GM19455 (cell line): ENCODE measurements around the gene RHBDL1.

Source experiments
- ATAC-seq: cut with Tn5 transposase; IDR thresholded peaks from one replicate; pipeline ENCODE4 v1.9.1; 2021; ENCODE audit not compliant: unreplicated experiment

The RHBDL1 gene

DNA sequence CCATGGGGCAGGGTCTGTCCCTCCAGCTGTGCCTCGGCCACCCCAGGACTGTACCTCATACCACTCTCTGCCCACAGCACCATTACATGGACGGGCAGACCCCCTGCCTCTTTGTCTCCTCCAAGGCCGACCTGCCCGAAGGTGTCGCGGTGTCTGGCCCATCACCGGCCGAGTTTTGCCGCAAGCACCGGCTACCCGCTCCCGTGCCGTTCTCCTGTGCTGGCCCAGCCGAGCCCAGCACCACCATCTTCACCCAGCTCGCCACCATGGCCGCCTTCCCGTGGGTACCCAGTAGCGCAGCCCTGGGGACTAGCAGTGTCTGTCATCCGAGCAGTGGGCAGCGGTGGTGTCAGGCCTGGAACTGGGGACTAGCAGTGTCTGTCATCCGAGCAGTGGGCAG is 2.6 kb upstream of the RHBDL1 start:
- no peak for ATAC-seq

DNA sequence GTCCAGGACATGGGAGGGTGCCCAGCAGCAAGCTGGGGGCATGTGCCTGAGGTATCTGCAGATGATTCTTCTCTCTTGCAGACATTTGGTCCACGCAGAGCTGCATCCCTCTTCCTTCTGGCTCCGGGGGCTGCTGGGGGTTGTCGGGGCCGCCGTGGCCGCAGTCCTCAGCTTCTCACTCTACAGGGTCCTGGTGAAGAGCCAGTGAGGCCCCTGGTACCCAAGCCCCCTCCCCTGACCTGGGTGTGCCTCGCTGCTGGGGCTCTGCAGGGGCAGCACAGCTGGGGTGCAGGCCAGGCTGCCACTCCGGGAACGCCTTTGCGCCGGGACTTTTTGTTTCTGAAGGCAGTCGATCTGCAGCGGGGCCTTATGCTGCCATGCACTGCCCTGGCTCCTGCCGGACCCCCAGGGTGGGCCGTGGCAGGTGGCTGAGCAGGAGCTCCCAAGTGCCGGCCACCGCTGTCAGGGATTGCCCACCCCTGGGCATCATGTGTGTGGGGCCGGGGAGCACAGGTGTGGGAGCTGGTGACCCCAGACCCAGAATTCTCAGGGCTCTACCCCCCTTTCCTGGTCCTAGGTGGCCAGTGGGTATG is 2.0 kb upstream of the RHBDL1 start:
- no peak for ATAC-seq

DNA sequence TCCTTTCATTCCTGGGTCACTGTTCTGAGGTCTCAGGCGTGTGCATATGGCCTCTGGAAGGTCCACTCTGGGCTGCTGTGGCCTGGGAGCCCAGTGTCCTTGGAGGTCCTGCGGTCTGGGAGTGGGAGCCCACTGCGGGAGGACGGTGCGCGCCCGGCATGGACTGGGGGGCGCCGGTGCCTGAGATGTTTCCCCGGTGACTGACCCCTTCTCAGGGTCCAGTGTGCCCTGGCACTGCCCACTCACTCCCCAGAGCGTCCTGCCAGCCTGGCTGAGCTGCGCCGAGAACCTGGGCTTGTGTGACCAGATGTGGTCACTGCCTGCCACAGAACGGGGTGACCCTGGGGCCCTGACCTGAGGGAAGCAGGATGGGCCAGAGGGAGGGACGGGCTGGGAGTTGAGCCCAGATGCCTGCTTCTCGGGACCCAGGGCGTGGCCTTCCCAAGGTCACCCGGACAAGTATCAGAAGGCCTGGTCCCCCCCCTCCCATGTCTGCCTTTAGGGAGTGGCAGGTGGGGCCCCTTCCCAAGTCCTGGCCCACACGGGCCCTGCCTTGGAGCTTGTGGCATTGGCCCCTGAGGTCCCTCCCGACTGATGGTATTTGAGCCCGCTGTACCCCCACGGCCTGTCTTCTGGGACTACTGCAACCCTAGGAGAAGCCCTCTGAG is 1.1 kb upstream of the RHBDL1 start:
- ATAC-seq = no peak

DNA sequence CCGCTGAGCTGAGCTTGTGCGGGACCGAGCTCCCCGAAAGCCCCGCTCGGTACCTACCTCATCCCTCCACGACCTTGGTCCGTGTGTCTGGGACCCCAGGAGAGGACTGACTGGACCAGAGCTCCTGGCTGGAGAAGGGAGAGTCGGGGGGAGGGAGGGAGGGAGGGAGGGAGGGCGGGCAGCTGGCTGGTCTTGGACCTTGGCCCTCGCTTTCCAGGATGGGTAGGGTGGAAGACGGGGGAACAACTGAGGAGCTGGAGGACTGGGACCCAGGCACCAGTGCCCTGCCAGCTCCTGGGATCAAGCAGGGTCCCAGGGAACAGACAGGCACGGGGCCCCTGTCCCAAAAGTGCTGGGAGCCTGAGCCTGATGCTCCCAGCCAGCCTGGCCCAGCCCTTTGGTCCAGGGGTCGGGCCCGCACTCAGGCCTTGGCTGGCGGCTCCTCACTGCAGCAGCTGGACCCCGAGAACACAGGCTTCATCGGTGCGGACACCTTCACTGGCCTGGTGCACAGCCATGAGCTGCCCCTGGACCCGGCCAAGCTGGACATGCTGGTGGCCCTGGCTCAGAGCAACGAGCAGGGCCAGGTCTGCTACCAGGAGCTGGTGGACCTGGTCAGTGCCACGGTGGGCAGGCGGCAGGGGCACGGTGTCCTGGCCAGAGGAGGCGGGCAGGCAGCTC is 553 bp downstream of the RHBDL1 start:
- no peak for ATAC-seq

DNA sequence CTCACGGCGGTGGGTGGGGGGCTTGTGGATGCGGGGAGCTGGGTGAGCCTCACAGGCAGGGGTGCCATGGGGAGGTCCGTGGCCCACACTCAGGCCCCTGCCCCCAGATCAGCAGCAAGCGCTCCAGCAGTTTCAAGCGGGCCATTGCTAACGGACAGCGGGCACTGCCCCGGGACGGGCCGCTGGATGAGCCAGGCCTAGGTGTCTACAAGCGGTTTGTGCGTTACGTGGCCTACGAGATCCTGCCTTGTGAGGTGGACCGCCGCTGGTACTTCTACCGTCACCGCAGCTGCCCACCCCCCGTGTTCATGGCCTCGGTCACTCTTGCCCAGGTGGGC is 1.1 kb downstream of the RHBDL1 start:
- no peak for ATAC-seq

DNA sequence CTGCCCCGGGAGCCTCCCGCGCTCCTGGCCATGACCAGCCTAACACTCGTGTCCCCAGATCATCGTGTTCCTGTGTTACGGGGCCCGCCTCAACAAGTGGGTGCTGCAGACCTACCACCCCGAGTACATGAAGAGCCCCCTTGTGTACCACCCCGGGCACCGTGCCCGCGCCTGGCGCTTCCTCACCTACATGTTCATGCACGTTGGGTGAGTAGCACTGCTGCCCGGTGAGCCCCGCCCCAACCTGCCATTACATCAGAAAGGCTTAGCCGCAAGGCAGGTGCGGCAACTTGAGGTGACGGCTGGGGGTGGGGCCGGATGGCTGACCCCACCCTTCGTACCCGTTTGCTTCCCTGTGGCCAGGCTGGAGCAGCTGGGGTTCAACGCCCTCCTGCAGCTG is 1.4 kb downstream of the RHBDL1 start:
- no peak for ATAC-seq

DNA sequence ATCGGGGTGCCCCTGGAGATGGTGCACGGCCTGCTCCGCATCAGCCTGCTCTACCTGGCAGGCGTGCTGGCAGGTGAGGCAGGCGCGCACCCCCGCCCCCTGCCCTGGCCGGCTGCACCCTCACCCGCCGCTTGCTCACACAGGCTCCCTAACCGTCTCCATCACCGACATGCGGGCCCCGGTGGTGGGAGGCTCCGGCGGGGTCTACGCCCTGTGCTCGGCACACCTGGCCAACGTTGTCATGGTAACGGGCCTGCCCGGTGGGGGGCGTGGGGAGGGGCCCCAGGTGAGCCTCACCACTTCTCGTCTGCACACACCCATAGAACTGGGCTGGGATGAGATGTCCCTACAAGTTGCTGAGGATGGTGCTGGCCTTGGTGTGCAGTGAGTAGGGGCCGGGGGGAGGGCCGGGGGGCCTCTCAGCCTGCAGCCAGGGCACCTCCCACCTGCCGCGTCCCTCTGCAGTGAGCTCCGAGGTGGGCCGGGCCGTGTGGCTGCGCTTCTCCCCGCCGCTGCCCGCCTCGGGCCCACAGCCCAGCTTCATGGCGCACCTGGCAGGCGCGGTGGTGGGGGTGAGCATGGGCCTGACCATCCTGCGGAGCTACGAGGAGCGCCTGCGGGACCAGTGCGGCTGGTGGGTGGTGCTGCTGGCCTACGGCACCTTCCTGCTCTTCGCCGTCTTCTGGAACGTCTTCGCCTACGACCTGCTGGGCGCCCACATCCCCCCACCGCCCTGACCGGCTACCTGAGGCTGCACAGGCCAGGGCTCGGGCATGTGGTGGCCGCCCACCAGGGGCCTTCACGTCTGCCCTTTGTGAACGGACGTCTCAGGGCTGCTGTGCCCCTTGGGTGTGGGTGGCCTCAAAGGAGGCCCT is 2.1 kb downstream of the RHBDL1 start:
- no peak for ATAC-seq

DNA sequence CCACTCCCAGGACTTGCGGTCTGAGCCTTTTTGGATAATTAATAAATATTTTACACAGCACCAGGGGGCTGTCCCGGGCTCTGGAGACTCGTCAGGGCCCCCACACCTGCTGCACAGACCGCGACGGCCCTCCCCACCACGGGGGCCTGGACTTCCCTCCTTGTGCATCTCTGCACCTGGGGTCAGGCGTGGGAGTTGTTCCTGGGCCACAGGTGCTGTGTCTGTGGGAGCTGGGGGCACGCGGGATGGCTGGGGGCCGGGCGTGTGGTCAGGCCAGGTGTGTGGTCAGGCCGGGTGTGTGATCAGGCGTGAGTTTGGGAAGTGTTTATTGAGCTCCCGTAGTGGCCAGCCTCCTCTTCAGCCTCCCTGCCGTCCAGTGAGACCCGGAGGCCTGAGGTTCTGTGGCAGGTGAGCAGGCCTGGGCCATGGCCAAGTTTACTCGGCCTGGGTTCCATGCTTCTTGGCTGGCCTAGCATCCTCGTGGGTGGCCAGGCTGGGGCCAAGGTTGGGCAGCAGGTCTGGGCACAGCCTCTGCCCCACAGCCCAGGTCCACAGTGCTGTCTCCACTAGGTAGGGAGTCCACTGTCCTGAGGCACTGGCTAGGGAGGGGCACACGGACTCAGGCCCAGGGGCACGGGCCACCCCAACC is 2.9 kb downstream of the RHBDL1 start:
- no peak for ATAC-seq

DNA sequence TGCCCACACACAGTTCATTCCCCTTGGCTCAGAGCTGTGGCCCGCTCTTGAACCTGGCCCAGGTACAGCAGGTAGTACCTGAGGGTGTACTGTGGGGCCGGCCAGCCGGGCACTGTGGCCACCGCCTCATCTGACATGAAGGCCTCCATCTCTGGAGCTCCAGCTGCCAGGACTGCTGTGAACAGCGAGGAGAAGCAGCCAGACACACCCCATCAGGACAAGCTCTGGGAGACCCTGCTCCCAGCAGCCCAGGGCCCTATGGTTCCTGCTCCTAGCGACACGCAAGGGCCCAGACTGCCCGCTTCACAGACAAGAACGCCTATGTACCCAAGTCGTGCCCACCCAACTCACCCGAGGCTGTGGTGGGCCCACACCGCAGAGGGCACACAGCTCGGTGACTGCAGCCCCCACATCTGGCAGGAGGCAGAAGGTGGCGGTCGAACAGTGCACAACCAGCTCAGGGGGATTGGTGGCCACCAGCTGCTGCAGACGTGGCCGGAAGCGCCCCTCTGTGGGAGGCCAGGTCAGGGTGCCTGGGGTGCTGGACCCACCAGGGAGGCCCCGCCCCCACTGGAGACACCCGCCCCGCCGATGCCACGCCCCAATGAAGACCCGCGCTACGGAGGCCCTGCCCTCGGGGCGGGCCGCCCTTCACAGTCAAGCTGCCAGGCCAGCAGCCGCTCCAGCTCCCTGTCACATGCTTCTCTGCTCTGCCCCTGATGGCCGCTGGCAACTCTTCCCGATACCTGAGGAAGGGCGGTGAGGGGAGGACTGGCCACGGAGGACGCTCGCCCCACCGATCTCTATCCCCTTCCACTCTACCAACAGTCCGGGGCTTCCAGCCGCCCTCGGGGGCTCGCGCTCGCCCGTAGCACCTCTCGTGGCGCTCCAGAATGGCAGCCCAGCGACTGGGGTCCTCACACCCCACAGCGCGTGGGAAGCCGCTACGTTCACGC is 3.7 kb downstream of the RHBDL1 start:
- ATAC-seq = no peak

DNA sequence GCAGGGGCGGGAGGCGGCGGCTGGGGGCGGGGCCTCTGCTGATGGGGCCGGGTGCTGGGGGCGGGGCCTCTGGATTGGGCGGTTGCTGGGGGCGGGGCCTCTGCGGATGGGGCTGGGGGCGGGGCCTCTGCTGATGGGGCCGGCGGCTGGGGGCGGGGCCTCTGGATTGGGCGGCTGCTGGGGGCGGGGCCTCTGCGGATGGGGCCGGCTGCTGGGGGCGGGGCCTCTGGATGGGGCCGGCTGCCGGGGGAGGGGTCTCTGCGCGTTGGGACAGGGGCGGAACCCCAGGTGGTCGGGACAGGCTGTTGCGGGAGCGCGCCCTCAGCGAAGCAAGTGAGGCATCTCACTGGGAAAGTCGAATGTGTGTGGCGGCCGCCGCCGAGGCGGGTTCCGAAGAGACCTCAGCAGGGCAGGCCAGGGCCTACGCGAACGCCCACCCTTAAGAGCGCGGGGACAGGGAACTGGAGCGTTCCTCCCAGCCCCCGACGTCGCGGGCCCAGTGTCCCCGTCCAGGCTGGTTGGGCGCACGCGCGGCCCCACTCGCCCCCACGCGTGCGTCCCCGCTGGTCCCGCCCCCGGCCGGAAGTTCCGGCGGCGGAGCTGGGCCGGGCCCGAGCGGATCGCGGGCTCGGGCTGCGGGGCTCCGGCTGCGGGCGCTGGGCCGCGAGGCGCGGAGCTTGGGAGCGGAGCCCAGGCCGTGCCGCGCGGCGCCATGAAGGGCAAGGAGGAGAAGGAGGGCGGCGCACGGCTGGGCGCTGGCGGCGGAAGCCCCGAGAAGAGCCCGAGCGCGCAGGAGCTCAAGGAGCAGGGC is 4.5 kb downstream of the RHBDL1 start, which contains the start of gene STUB1:
Gene STUB1, plus strand, starts transcription at position 597 of the 811 bp plus-strand sequence. Its CDS starts 116 bp downstream, at position 713.
- no peak for ATAC-seq

DNA sequence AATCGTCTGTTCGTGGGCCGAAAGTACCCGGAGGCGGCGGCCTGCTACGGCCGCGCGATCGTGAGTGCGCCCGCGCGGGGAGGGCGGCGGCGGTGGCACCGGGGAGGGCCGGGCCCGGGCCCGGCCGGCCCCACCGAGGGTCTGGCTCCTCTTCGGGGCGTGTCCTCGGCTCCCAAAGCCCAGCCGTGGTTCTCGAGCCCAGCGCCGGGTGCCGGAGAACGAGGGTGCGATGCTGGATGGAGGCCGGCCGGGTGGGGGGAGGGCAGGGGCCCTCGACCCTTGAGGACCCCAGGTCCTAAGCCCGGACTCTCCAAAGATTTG is 5.1 kb downstream of the RHBDL1 start:
- no peak for ATAC-seq

DNA sequence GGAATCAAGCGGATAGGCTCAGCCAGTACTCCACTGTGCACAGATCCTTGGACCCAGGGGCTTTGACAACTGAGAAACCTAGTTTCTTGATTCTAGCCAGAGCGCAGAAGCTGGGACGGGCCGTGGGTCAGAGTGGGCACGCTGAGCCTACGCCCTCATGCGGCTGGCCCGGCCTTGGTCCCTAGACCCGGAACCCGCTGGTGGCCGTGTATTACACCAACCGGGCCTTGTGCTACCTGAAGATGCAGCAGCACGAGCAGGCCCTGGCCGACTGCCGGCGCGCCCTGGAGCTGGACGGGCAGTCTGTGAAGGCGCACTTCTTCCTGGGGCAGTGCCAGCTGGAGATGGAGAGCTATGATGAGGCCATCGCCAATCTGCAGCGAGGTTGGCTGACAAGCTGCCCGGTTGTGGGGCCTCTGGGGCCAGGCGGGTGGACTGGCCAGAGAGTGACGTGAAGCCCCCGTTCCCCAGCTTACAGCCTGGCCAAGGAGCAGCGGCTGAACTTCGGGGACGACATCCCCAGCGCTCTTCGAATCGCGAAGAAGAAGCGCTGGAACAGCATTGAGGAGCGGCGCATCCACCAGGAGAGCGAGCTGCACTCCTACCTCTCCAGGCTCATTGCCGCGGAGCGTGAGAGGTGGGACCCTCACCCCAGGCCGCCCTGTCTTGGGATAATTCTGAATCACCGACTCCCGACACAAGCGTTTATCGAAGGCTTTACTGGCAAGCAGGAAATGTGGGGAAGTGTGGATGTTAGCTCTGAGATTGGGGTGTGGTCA is 5.7 kb downstream of the RHBDL1 start:
- no peak for ATAC-seq

DNA sequence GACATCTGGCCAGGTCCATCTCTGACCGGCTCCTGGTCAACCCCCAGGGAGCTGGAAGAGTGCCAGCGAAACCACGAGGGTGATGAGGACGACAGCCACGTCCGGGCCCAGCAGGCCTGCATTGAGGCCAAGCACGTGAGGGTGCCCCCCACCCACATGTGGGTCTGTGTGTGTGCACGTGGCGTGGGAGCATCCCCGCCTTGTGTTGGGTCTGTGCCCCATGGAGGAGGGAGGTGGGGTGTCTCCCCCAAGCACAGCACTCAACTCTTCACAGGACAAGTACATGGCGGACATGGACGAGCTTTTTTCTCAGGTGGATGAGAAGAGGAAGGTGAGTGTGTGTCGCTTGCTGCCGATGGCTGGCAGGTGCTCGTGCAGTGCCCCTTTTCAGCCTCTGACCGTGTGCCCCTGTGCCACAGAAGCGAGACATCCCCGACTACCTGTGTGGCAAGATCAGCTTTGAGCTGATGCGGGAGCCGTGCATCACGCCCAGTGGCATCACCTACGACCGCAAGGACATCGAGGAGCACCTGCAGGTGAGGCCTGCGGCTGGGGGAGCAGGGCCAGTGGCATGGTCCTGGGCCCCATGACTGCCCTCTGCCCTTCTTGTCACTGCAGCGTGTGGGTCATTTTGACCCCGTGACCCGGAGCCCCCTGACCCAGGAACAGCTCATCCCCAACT is 6.4 kb downstream of the RHBDL1 start:
- no peak for ATAC-seq

DNA sequence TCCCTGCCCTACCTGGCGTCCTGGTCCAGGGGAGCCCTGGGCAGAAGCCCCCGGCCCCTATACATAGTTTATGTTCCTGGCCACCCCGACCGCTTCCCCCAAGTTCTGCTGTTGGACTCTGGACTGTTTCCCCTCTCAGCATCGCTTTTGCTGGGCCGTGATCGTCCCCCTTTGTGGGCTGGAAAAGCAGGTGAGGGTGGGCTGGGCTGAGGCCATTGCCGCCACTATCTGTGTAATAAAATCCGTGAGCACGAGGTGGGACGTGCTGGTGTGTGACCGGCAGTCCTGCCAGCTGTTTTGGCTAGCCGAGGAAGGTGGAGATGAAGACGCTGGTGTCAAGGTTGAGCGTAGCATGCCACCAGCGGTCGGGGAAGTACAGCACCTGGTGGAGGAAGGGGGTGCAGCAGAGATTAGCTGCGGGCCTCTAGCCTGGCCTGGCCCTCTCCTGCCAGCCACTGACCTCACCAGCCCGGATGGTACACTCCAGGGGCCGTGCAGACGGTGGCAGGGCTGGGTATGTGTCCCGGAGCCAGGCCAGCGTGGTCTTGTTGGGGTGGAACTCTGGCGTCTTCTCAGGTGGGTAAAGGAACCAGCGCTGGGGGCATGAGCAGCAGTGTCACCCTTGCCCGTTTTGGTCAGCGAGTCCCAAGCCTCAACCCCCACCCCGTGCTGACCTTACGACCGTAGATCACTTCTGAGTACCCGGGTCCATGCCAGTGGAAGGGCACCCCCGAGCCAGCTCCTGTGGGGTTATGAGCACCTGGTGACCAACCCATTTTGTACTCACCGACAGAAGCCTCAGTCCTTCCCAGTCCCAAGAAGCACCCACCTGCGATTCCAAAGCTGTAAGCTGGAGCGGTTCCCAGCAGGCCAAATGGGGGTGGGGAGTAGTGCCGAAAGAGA is 7.3 kb downstream of the RHBDL1 start:
- no peak for ATAC-seq

DNA sequence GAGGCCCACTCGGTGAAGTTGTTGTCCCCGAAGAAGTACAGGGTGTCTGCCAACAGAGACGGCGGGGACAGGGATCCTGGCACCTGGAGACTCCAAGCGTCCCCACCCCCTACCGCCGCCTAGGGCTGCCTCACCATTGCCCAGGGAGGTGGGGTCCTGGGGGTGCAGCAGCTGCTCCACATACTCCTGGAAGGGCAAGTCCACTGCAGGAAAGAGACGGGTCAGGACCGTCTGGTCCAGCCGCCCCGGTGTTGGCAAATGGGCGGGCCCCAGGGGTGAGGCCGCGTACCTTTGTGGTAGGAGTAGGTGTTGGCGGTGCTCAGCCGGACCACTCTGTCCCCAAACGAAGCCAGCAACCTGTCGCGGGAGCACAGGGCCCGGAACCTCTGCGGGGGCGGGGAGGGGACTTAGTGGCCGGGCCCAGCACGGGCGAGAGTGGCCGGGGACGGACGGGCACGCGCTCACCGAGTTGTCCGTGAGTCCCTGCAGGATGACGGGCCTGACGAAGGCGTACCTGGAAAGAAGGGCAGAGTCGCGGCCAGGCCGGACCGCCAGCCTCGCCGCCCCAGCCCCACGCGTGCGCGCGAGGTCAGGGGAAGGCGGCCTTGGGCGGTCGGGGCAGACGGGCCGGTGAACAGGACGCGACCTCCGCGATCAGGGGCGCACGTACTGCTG is 8.1 kb downstream of the RHBDL1 start:
- ATAC-seq = no peak

DNA sequence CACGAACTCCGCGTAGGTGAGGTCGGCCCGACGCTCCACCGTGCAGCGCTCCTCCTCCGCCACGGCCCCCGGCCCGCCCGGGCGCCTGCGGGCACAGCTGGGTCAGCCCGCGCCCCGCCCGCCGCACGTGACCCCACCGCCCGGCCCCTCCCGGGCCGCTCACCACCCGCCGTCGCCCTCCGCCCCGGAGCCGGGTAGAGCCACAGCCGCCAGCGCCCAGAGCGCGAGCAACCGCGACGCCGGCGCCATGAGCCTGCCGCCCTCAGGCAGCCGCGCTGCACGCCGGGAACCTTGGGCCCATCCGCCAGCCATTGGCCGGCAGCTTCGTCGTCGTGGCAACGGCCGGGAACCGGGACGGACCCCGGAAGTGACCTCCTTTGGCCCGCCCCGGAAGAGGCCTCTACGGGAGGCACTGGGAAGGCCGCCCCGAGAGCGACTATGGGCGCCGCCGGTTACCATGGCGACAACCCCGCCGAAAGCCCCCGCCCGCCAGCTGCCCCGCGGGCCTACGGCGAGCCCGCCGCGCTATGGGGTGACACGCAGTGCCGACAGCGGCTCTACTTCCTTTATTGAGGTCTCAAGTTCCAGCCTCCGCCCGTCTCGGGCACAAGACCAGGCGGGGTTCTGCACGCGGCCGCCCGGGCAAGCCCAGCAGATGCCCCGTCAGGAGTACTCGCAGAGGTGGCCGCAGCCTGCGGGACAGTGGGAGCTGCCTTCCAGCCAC is 8.8 kb downstream of the RHBDL1 start, which contains the start of gene JMJD8:
Gene JMJD8, minus strand, starts transcription at position 264 of the 724 bp plus-strand sequence. Its CDS starts 15 bp downstream, at position 249.
- ATAC-seq = peak; percentile 52
